Liver (tissue), 9 donors: ENCODE results near the gene GPC1. TPM values are rescaled to one million over a fixed set of nuclear protein-coding genes. Genes with fewer than 3 reads are reported as not detected.

Source experiments
- DNase-seq: peaks from one replicate; pipeline ENCODE4 v3.0.0-alpha.2; 2017; ENCODE audit warnings: low spot score
- H3K27ac ChIP-seq, 2 donors: one replicate each; pipeline ENCODE4 v1.7.0; 2013; ENCODE audit warnings: inconsistent platforms in 2 of 2, low read length in 2 of 2, control low read depth in 1 of 2, low read depth in 1 of 2, mild to moderate bottlenecking in 1 of 2
- H3K27me3 ChIP-seq, 4 donors: one replicate each; pipeline versions ENCODE4 v1.6.1 to v1.7.0; 2013; ENCODE audit warnings: low read length in 3 of 4, inconsistent platforms in 1 of 4, mild to moderate bottlenecking in 1 of 4, moderate library complexity in 1 of 4; ENCODE audit not compliant: control insufficient read depth in 4 of 4, insufficient read depth in 4 of 4
- H3K36me3 ChIP-seq, 4 donors: one replicate each; pipeline versions ENCODE4 v1.6.1 to v1.7.0; 2013; ENCODE audit warnings: low read length in 3 of 4, mild to moderate bottlenecking in 3 of 4, low read depth in 1 of 4, moderate library complexity in 1 of 4; ENCODE audit not compliant: control insufficient read depth in 4 of 4, insufficient read depth in 3 of 4
- H3K4me1 ChIP-seq, 4 donors: one replicate each; pipeline versions ENCODE4 v1.6.1 to v1.7.0; 2013; ENCODE audit warnings: low read length in 3 of 4, mild to moderate bottlenecking in 3 of 4, moderate library complexity in 1 of 4; ENCODE audit not compliant: control insufficient read depth in 4 of 4, insufficient read depth in 4 of 4
- H3K4me3 ChIP-seq, 3 donors: one replicate each; pipeline versions ENCODE4 v1.6.1 to v1.7.0; 2013; ENCODE audit warnings: low read length in 3 of 3, control low read depth in 1 of 3, low read depth in 1 of 3, mild to moderate bottlenecking in 1 of 3
- H3K9ac ChIP-seq, 2 donors: one replicate each; pipeline ENCODE4 v1.7.0; 2013; ENCODE audit warnings: low read length in 2 of 2, mild to moderate bottlenecking in 2 of 2, moderate library complexity in 2 of 2, control low read depth in 1 of 2, low read depth in 1 of 2
- H3K9me3 ChIP-seq, 4 donors: one replicate each; pipeline versions ENCODE4 v1.6.1 to v1.7.0; 2013; ENCODE audit warnings: low read length in 3 of 4; ENCODE audit not compliant: control insufficient read depth in 4 of 4
- CTCF ChIP-seq: fragments of 150-350 bp; IDR thresholded peaks from 2 replicates; pipeline ENCODE4 v1.5.1; 2017; ENCODE audit warnings: improper control_type of control experiment, low read depth, low read length; ENCODE audit not compliant: missing input control
- EGR1 ChIP-seq, 2 donors: IDR thresholded peaks; 2 replicates each; pipeline ENCODE4 v1.6.1; 2016 to 2018; ENCODE audit warnings: antibody characterized with exemption in 2 of 2, low read depth in 2 of 2
- FOXA1 ChIP-seq: IDR thresholded peaks from 2 replicates; pipeline ENCODE4 v1.6.1; 2016; ENCODE audit warnings: antibody characterized with exemption
- FOXA2 ChIP-seq: IDR thresholded peaks from 2 replicates; pipeline ENCODE4 v1.6.1; 2016; ENCODE audit warnings: antibody characterized with exemption
- GABPA ChIP-seq, 2 donors: IDR thresholded peaks in 1 of 2; conservative IDR thresholded peaks in 1 of 2; 2 replicates each; pipeline ENCODE4 v1.6.1; 2016; ENCODE audit warnings: antibody characterized with exemption in 2 of 2, mild to moderate bottlenecking in 1 of 2, moderate library complexity in 1 of 2
- JUND ChIP-seq, 2 donors: IDR thresholded peaks; 2 replicates each; pipeline ENCODE4 v1.6.1; 2016; ENCODE audit warnings: antibody characterized with exemption in 2 of 2
- MAX ChIP-seq: IDR thresholded peaks from 2 replicates; pipeline ENCODE4 v1.6.1; 2016; ENCODE audit warnings: antibody characterized with exemption
- NR2F2 ChIP-seq: IDR thresholded peaks from 2 replicates; pipeline ENCODE4 v1.6.1; 2016; ENCODE audit warnings: antibody characterized with exemption
- RAD21 ChIP-seq, 2 donors: IDR thresholded peaks; 2 replicates each; pipeline ENCODE4 v1.6.1; 2016; ENCODE audit warnings: antibody characterized with exemption in 2 of 2, mild to moderate bottlenecking in 2 of 2
- RXRA ChIP-seq, 2 donors: IDR thresholded peaks; 2 replicates each; pipeline ENCODE4 v1.6.1; 2017 to 2018; ENCODE audit warnings: antibody characterized with exemption in 2 of 2, mild to moderate bottlenecking in 1 of 2
- SP1 ChIP-seq: IDR thresholded peaks from 2 replicates; pipeline ENCODE4 v1.6.1; 2018; ENCODE audit warnings: antibody characterized with exemption, mild to moderate bottlenecking
- TAF1 ChIP-seq: conservative IDR thresholded peaks from 2 replicates; pipeline ENCODE4 v1.6.1; 2016; ENCODE audit warnings: antibody characterized with exemption, mild to moderate bottlenecking
- ZBTB33 ChIP-seq: IDR thresholded peaks from 2 replicates; pipeline ENCODE4 v1.6.1; 2016; ENCODE audit warnings: antibody characterized with exemption
- WGBS: extraction: QIAGEN DNeasy Blood & Tissue Kit; methylation state at CpG from one replicate; pipeline ENCODE4 v1.1.7; 2013; 5-methylcytosine and 5-hydroxymethylcytosine counted together
- polyA plus RNA-seq, 2 donors: library from polyadenylated mRNA; stranded (reverse) in 1 of 2; unstranded in 1 of 2; fragments of 200-250 nt in 1 of 2; fragments of >200 nt in 1 of 2; fragmentation: Nextera tagmentation in 1 of 2; extraction: Ambion mirVana in 1 of 2; gene quantifications; one replicate each; pipeline versions ENCODE4 v1.2.1 to v1.2.3, GENCODE V29; 2013 to 2015
- total RNA-seq, 2 donors: library from RNA; depleted of rRNA; stranded (reverse); fragments of >200 nt; gene quantifications; one replicate each; pipeline ENCODE4 v1.2.3, GENCODE V29; 2014
- TF ChIP-seq, protein P1 (sequence below): IDR thresholded peaks from 2 replicates; pipeline ENCODE4 v1.6.1; 2016; ENCODE audit warnings: antibody characterized with exemption, mild to moderate bottlenecking
- TF ChIP-seq, protein P2 (sequence below): IDR thresholded peaks from 2 replicates; pipeline ENCODE4 v1.6.1; 2016; ENCODE audit warnings: antibody characterized with exemption
- donor health status: healthy.
- donor health status: healthy.
- donor health status: healthy.
- donor health status: healthy.
- donor health status: healthy.

Gene GPC1
- total and polyA plus RNA-seq, 4 donors = 3.2 to 41.0 (median 9.1) TPM

- 61% methylated on average over 10 of the region's 10 CpGs for WGBS
These were observed 33.8 kb downstream of the GPC1 start for GRCh38 chr2:240469239-240469636.

More at GRCh38 chr2:240469239-240469636, 33.8 kb downstream of the GPC1 start:
- H3K27me3 ChIP-seq = no peaks in the 10 kb centered on the region
- peaks cover 0 to 8% (median 0%) of the 10 kb centered on the region in 4 donors for H3K36me3 ChIP-seq
- DNase-seq = no peak
- TF ChIP-seq ZBTB33 (no peak), MAX (no peak), RXRA (IDR thresholded peaks at IDR 0.05) (no peak), JUND (IDR thresholded peaks at IDR 0.05) (no peak), CTCF (no peak), EGR1 (IDR thresholded peaks at IDR 0.05; ENCODE audit: low read depth in 2 of 2) (no peak), TAF1 (no peak), SP1 (no peak), FOXA2 (no peak), FOXA1 (no peak), GABPA (IDR thresholded peaks at IDR 0.05 in 1 of 2, conservative IDR thresholded peaks at IDR 0.05 in 1 of 2) (no peak), RAD21 (IDR thresholded peaks at IDR 0.05) (no peak), NR2F2 (no peak)
- TF ChIP-seq, protein P1, sequence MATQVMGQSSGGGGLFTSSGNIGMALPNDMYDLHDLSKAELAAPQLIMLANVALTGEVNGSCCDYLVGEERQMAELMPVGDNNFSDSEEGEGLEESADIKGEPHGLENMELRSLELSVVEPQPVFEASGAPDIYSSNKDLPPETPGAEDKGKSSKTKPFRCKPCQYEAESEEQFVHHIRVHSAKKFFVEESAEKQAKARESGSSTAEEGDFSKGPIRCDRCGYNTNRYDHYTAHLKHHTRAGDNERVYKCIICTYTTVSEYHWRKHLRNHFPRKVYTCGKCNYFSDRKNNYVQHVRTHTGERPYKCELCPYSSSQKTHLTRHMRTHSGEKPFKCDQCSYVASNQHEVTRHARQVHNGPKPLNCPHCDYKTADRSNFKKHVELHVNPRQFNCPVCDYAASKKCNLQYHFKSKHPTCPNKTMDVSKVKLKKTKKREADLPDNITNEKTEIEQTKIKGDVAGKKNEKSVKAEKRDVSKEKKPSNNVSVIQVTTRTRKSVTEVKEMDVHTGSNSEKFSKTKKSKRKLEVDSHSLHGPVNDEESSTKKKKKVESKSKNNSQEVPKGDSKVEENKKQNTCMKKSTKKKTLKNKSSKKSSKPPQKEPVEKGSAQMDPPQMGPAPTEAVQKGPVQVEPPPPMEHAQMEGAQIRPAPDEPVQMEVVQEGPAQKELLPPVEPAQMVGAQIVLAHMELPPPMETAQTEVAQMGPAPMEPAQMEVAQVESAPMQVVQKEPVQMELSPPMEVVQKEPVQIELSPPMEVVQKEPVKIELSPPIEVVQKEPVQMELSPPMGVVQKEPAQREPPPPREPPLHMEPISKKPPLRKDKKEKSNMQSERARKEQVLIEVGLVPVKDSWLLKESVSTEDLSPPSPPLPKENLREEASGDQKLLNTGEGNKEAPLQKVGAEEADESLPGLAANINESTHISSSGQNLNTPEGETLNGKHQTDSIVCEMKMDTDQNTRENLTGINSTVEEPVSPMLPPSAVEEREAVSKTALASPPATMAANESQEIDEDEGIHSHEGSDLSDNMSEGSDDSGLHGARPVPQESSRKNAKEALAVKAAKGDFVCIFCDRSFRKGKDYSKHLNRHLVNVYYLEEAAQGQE = no peak
- TF ChIP-seq, protein P2, sequence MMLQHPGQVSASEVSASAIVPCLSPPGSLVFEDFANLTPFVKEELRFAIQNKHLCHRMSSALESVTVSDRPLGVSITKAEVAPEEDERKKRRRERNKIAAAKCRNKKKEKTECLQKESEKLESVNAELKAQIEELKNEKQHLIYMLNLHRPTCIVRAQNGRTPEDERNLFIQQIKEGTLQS = no peak
- H3K4me3 ChIP-seq = no peak overlapping the region
- no peak overlapping the region for H3K27ac ChIP-seq
- H3K9ac ChIP-seq = no peak overlapping the region
- no peaks in the 10 kb centered on the region for H3K4me1 ChIP-seq
- H3K9me3 ChIP-seq = no peaks in the 10 kb centered on the region
